ENCODE measurements around the gene RBMS1.

RBMS1 gene

DNA sequence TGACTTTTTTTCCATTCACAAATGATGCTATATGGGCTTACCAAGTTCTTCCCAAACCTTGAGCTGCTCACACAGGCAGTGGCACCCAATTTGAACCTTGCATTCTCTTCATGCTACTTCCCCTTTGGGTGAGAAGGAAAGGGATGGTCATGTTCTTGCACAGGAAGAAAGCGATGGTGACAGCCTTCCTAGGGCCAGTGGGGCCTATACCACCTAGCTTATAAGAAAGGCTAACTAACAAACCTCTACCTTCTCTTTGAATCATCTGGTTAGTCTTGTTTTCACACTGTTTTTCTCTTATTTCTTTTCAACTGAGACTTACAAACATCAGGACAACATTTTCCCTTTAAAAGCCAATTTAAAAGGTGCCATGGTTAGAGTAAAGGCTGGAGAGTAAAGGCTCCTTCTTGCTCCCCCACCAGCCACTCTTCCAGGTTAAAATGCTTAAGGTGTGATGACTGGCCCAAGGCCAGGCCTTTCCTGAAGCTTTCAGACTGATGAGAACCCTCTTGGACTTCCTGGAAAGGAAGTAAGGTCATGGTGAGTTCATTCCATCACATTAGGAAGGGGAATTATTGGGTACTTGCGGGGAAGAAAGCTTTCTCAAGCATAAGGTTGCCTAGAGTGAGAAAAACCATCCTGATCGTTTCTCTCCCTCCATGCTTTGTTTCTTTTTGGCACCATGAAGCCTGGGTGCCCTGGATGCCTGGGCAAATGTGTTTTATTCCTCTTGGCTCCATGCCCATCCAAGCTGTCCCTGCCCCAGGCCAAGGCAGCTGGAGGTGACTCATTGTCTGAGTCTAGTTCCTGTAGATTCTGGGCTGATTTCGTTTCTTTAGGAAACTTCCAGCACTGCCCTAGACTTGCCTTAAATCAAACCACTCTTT lies 252.1 kb downstream of the RBMS1 start:
- DNase-seq, result no peak

DNA sequence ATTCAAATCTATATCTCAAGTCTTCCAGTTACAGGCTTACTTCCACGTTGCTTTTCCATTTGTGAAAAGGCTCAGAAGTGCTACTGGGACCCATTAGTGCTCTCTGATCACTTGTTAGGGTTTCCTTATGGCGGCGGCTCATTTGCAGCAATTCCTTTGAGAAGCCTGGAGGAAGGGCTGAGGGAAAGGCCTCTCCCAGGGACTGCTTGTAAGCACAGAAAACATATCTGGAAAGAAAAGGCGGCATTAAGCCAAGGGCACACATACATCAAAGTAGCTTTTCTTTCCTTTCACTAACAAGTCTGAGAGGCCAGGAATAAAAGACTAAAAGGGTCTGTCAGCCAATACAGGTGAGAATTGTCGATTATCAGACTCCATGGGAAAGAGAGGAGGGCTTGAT lies 254.2 kb downstream of the RBMS1 start:
- no peak for DNase-seq

DNA sequence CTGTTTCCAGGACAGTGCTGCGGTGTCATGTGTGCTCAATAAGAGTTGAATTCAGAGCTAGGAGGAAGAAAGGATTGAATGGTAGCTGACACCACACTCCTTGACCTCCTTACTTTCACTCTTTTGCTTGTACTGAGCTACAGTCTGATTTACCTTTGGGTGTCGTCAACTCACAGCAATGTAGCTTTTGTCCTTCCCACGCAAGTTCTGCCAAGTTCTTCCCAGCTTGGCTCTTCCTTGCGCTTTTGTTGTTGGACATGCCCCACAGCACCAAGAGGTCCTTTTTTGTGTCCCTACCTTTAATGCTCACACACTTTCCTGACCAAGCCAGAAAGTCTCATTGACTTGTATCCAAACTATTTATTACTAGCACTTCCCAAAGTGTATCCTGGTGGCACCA lies 255.2 kb downstream of the RBMS1 start:
- no peak for DNase-seq

DNA sequence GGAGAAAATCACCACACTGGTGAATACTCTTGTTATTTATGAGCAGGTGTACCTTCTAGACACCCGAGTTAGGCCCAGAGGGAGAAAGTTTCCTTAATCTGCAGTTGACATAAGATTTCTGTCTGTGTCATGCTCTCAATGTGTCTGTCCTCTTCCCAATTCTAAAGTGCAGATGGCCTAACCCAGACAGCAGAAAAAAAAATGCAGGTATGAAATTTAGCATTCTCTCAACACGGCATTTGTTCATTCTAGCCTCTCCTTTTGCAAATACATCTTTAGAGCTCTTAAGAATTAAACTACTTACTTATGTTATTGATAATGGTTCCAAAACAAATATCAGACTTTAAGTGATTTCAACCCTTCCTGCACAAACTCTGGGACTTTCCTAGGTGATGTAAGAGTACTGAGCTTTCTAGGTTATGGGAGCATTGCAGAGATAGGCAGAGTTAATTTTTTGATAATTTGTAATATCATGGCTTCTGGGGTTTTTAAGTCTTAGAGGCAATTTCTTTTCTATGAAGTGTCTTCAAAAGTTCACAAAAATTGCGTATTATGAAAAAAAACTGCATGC lies 260.6 kb downstream of the RBMS1 start:
- no peak for DNase-seq

DNA sequence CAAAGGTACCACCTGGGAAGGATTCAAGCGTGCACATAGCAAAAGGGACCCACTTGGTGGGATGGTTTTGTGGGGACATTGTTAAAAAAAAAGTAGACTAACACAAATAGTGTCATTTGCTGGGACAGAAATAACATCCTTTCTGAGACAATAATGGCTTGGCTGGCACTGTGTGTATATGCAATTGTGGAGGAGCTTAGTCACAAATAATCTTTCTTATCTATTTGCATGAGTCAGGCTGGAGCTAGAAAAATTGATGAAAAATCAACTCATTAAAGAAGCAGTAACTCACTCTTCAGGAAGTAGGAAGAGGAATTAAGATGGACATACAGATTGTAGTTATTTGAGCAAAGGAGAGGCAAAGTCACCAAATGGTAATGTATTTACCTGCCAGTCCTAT lies 264.0 kb downstream of the RBMS1 start:
- DNase-seq, result no peak

DNA sequence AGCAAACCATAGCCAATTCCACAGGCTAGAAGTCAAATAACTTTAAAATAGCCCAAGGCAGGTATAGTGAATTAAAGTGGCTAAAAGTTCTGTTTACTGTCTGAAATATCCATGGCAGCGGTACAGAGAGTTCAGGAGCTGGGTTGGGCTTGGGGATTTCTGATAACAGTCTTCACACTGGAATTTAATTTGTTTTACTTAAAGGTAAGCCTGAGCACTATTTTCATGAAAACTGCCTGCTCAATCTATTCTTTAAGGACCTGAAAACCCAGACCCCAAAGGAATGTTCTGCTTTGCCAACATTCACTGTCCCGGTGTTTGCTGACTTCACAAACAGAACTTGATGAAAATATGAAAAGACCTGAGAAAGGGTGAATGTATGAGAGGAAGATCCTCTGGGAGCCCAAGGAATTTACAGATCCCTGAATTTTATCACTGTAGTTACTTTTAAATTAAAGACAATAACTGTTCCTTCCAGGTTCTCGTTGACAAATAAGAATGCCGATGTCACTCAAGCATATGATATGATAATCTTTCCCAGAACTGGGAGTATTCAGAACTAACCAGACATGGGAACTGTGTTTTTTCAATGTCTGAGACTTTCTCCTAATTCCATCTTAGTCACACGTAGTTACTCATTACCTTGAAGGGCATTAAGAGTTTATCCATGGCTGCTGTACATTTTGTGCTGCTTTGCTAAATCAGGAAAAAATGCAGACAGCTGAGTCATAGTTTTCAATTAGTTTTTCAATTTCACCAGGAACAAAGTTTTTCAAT lies 265.3 kb downstream of the RBMS1 start:
- DNase-seq, result no peak

DNA sequence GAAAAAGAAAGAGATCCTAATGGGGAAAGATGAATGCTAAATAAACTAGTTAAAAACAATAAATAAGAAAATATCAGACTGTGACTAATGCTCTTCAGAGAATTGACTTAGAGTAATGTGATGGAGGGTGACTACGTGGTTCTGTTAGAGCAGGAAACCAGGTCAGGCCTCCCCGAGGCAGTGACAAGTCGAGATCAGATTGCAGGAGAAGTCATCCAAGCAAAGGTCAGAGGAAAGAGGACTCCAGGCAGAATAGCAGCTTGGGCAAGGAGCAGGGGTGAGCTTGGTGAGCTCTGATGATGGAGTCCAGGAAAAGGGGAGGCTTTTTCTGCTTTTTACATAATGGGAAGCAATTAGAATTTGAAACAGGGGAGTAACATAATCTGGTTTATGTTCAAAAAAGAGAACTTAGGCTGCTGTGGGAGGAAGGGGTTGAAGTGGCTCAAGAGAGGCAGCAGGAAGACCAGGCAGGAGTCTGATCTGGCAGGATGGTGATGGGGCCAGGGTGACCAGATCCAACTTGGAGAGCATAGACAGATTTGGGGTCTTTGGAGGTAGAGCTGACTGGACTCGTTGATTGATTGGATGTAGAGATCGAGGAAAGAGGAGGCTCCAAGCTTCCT lies 266.2 kb downstream of the RBMS1 start:
- DNase-seq, result no peak

DNA sequence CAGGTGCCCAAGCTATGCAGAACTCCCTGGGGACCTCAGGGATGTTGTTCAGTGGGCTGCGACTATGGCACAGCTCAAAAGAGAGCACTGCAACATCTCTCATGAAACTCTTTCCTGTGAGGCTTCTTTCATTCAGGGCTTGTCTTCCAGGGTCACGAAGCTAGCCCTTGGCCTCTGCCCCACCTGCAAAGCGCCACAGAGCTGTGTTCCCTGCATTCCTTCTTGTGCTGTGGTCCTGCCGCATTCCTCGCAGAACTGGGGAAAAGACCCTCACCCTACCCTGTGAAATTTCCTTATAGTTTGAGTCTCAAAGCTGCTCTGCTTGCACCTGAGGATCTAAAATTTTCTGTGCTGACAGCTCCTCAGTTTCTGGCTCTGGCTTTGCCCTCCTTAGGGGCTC lies 267.2 kb downstream of the RBMS1 start:
- DNase-seq, result no peak

DNA sequence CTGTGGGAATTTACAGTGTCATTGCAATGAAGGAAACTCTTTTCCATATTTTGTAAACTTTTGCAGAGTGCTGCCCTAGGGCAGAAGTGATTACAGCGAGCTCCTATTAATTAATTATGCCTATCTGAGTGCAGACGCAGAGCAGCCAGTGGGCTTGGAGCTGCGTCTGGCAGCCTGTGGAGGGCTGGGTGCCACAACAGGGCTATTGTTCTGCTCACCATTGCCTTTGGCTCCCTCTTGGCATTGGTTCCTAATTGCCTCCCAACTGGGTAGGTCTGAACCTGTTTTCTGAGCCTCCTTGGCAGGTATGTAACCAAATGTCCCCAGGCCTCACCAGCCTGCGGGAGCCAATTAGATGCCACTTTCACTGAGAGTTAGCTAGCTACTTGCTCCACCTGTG lies 267.9 kb downstream of the RBMS1 start:
- DNase-seq, result no peak

DNA sequence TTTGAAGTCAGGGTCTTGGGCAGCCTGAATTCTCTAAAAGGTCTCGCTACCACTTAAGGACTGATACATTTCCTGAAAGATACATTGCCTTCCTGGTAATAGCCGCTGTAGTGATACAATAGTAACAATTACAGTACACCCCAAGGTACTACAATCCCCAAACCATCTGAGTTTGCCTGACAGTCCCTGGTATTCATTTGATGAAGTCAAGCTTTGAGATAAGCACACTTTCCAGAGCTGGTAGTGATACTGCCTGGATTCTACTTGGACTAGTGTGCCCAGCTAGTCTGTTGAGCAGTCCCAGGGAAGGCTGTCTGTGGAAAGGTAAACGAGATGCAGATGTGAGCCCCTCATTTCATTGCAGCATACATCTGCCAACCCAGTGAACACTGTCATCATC lies 269.1 kb downstream of the RBMS1 start:
- no peak for DNase-seq

DNA sequence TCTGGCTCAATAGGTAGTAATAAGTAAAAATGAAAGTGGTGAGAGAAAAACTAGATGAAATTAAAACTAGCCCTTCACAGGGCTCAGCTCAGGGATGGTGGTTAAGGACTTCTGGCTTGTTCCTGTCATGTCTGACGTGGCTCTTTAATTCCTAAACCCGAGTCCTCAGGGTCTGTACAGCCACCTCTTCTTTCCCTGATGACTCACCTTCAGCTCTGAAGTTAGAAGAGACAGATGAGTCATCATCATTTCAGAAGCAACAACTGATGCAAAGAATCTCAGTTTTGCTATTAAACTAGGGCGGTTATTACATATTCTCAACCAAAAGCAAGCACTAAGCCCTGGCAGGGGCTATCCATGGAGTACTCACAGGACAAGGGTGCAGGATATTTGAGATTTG lies 269.5 kb downstream of the RBMS1 start:
- peak; percentile 91 for DNase-seq

DNA sequence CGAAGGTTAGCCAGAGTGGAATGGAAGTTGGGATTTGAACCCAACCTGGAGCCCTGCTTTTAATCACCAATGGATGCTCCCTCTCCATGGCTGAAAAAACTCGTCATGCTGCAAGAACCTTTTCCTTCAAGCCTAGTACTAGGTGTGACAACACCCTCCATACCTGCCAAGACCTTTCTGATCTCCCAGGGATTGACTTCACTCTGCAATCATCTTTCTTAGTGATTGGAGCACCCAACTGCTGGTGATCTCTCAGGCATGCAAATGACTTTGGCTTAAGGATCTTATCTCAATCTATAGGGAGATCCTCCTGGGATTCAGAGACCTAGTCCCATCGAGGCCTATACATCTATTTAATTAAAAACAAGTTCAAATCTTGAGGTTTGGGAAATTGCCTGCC lies 270.0 kb downstream of the RBMS1 start:
- DNase-seq, result no peak

DNA sequence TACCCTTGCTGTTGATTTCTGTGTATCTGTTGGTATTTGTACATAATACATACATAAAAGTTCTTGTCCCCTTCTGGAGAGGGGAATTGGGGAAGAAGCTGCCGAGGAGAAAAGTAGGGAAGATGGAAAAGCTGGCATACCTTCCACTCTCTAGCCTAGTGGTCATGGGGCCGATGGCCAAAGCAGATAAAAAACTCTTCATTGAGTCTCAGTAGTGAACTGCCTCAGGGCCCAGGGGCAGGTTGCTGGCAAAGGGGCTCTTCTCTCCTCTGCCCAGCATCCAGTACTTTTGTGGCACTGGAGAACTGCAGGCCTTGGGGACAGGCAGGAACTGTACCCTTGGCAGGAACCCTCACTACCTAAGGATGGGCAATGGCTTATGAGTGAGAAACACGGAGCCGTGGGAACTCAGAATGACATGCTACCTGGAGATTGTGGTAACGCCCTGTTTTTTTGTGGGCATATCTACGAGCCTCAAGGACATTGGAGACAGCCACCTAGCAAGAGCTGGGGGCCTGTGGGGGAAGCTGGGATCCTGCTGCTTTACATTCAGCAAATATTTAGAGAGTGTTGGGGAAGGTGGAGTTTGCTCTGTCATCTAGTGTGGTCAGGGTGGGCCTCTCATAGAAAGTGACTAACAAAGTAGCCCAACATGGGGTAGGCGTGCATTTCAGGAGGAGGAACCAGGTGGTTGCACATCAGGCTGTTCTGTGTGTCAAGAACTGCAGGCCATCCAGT lies 270.9 kb downstream of the RBMS1 start:
- DNase-seq, result peak; percentile 20
